HG03103 (cell line): ENCODE results near the gene PRDM16.

Source experiments
- ATAC-seq: cut with Tn5 transposase; IDR thresholded peaks from one replicate; pipeline ENCODE4 v1.9.1; 2021; ENCODE audit warnings: low read depth; ENCODE audit not compliant: unreplicated experiment

PRDM16 gene

DNA sequence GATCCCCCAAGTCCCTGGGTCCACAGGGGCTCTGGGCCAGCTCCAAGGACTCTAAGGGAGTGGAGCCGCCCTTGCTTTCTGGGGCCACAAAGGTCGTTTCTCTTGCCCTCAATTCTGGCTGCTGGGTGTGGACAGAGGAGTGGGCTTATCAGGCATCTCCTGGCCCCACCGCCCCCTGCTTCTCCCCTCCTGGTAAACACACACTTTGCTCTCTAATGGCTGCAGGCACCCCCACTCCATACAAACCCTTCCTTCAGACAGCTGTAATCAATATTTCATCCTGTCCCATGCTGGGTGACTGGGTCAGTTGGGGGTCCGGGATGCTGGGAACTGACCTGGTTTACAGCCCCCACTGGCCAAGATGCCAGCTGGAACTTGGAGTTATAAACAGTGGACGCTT, 67.5 kb downstream of the PRDM16 start:
- no peak for ATAC-seq

DNA sequence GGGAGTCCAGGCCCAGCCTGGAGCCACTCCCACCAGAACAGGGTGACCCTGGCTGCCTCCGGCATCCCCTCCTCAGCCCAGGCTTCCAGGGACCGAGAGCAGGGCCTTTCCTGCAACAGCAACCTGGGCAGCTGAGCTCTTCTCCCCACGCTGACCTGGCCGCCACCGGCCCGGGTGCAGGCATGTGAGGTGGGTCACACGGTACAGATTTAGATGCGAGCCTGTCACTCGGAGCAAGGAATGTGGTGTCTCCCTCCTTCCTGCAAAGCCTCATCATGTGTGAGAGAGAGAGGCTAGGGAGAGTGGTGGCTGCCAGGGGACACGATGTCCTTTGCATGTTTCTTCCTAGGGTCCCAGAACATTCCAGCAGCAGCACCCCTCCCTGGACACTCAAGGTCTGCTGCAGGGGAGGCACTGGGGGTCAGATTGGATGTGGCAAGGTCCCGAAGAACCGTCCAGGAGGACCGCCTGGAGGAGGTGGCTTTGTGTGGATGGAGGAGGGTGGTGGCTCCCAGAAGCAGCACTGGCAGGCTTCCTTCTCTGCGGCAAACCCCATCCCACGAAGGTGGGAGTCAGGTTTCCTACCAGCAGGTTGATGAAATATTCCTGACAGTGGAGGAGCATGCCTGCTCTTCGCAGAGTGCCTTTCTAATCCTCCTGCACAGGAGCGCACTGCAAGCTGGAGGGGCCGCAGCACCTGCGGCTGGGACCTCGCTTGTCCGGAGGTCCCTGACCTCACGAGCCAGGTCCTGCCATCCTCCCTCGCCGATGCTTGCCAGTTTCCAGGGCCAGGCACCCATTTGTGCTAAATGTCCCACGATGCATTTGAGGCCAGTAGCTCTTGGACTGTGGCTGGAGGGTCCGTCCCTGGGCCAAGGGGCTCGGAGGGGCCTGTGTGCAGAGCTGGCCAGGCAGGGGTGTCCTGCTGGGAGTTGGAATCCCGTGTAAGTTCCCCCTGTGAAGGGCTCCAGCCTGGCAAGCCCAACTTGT, 68.4 kb downstream of the PRDM16 start:
- no peak for ATAC-seq

DNA sequence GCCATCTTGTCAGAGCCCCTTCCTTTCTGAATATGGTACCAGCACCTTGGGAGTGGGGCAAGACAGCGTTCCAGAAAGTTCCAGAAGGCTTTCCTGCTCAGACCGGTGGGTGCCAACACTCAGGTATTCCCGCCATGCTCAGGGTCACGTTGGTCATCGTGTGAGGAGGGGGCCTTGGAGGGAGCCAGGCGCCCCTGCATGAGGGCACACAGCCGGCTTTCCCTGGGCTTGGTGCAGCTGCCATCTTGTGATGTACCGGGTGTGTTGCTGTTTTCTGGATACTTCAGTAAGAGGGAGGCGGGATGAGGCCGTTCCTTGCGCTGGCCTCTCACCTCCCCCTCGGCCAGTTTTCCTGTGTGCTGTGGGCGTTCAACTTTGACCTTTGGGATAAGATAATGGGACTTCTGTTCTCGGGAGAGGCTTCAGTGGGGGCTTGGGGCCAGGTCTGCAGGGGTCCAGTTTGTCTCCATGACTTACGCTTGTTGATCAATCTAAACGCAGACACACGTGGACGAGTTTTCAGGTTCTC, 69.7 kb downstream of the PRDM16 start:
- ATAC-seq, result no peak

DNA sequence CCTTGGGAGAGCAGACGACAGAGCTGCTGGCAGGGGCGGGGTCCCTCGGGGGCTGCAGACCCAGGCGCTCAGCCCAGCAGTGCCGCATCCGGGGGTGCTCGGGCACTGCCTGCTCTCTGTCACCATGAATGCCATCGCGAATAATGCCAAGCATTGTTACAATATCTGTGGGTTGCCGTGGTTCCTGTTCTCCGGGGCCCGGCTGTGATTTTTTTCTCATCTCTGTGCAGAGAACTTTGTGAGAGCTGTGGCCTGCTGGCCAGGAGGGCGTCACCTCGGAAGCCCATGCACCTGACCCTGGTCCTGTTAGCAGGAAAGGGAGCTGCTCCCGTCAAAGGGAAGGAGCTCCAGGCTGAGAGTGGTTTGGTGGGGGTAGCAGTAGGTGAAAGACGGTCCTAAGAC, 70.4 kb downstream of the PRDM16 start:
- ATAC-seq, result no peak

DNA sequence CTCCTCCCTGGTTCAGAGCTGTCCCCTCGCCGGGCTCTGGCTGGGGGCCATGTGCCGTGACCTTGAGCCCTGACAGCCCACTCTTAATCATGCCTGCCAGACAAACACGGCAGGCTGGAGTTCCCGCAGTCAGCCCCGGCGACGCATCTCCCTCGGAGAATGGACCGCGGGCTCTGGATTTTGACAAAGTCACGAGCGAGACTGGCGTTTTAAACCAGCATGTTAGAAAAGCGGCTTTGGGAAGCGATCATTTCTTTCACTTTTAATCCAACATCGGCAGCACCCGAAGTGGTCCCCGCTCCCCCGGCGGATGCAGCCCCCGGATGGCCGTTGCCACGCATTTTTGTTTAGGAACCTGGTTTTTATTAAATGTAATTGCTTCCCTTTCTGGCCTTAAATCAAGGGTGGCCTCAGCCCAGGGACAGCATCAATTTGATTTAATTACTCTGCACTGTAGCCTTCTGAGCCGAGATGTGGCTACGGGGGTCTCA, 70.9 kb downstream of the PRDM16 start:
- ATAC-seq, result no peak

DNA sequence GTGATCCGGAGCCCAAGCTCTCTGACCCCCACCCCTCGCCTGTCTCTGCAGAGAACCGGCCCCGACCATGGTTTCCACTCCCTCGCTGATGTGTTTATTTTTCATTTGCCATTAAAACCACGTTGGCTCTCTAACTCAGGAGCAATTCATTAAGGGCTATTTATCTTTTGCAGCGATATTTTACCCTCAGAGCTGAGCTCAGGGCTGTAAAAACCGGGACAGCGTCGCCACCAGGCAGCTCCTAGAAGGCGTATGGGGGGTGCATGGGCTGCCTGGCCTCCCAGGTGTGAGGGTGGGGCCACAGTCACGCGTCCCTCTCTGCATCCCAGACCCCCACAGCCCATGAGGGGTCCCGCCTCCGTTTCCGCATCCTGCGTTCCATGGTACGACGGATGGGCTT, 71.4 kb downstream of the PRDM16 start:
- no peak for ATAC-seq

DNA sequence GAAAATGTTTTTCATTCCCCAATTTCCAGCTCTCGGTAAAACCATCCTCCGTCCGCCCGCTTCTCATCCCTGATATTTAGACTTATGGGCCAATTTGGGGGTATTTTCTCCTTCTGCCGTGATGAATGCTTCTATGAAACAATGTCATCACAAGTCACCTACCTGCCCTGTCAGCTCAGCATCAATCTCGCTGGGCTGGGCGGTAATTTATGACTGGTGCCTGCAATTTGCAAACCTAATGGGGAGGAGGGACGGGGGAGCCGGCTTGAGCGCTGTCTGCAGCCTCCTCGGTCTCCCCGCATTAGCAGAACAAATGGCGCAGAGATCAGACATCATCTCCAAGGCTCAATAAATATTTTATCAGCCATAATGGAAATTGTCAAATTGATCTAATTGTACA, 72.1 kb downstream of the PRDM16 start:
- no peak for ATAC-seq

DNA sequence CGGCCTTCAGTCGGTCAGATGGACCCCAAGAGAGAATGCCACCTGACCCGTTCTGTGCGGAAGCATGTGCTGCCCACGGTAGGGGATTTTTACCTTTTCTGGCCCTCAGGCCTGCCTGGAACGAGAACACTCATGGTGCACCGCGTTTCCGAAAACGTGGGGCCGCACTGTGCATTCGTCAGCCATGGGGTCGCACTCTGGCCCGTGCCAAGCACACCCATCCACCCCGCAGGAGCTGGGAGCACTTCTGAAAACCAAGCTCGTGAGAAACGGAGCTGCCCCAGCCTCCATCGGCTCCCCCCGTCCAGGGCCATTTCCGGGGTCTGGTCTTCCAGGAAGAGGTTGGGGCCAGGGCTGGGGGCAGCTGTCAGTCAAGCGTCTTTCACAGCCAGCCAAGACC, 72.8 kb downstream of the PRDM16 start:
- ATAC-seq, result no peak

DNA sequence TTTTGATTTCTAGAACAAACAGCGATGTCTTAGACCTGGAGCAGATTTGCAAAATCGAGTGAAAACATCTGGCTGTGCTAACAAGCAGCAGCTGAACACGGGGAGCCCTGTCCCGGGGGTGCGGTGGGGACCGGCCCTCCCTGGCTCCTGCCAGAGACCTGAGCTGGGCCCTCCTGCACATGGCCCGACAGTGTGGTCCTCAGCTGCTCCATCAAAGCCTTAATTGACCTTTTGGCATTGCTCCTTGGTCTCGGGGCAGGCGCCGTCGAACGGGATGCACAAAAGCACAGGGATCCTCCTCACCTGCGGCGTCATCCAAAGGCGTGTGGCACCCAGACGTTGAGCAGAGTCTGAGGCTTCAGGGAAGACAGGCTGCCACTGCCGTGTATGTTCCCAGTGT, 73.2 kb downstream of the PRDM16 start:
- ATAC-seq, result no peak

DNA sequence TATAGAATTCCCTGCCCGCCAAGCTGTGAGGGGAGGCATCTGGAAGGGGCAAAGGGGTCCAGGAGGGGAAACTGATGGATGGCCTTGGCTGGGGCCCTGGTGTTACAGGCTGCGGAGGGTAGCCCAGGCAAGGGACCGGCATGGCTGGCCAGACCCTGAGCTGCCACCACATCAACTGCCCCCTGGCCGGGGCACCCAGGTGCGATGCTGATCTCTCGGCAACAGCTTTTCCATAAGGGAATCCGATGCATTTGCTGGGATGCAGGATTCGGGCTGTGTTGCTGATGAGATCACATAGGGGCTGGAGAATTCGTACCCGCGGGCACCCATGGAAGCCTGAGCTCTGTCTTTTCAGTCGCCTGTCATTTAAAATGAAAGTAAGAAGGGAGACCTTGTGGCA, 73.7 kb downstream of the PRDM16 start:
- no peak for ATAC-seq

DNA sequence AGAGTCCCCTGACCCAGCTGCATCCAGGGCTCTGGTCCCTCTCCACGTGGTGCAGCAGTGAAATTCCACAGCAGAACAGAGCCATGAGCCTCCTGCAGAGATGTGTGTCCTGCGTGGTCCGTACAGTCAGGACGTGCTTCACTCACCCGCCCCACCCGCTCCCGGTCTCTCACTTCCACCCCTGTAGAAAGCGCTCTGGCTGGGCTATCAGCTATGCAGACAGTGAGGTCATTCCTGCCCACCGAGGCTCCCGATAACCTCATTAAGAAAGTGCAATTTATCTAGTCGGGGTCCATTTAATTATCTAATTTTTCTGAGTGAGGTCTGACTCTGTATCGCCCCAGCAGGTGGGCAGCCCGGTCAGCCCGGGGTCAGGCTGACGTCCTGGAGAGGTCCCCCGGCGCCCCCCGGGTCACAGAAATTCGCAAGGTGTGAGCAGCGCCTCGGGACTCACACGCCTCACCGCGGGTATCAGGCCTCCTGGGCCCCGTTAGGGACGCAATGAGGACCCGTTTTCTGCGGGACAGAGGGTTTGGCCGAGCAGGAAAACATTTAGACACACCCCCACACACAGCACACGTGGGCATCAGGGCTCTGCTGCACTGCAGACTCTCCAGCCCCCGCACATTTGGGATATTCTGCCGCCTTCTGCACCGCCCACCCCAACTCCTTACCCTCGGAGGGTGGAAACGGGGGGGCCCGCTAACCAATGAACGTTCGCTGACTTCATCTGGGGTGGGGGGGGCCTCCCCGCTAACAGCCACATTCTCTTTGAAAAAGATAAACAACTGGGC, 76.7 kb downstream of the PRDM16 start:
- no peak for ATAC-seq

DNA sequence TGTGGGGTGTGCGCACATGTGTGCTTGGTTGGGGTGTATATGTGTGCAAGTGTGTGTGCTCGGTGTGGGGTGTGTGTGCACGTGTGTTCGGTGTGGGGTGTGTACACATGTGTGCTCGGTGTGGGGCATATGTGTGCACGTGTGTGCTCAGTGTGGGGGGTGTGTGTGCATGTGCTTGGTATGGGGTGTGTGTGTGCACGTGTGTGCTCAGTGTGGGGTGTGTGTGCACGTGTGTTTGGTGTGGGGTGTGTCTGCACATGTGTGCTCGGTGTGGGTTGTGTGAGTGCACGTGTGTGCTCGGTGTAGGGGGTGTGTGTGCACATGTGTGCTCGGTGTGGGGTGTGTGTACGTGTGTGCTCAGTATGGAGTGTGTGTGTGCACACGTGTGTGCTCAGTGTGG, 77.5 kb downstream of the PRDM16 start:
- ATAC-seq, result no peak

DNA sequence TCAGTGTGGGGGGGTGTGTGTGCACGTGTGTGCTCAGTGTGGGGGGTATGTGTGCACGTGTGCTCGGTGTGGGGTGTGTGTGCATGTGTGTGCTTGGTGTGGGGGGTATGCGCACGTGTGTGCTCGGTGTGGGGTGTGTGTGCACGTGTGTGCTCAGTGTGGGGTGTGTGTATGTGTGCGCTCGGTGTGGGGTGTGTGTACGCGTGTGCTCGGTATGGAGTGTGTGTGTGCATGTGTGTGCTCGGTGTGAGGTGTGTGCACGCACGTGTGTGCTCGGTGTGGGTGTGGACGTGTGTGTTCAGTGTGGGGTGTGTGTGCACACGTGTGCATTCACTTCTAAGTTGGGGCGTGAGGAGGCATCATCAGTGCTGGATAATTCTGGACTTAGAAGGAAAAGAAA, 77.9 kb downstream of the PRDM16 start:
- ATAC-seq, result no peak

DNA sequence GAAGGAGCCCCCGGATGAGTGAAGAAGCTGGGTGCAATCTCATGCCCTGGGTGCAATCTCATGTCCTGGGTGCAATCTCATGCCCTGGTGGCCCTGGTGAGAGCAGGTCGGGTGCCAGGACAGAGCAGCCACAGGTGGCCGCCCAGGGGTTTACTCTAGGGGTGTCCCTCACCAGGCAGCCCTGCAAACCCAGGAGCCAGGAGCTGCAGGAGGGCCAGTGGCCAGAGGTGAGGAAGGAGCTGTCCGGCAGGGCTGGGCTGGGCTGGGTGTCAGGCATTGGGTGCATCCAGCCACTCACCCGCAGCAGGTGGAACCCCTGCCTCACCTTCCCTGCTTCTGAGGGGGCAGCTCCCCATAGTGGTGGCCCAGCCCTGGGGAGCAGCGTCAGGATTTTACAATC, 79.2 kb downstream of the PRDM16 start:
- ATAC-seq, result no peak

DNA sequence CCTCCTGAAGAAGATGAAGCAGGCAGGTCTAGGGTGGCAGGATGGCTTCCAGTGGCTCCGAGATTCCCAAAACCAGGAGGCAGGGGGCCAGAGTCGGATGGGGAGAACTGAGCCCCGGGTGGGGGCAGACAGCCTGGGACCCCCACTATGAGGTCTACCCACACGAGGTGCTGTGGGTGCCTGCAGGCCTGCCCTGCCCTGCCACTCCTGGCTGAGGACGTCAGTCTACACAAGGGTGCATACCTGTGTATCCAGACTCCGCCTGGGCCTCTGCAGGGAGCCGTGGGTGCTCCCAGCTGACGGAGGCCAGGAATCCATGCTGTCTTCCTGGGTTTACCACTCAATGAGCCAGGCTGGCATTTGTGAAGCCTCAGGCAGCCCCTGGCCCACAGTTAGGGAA, 80.3 kb downstream of the PRDM16 start:
- no peak for ATAC-seq

DNA sequence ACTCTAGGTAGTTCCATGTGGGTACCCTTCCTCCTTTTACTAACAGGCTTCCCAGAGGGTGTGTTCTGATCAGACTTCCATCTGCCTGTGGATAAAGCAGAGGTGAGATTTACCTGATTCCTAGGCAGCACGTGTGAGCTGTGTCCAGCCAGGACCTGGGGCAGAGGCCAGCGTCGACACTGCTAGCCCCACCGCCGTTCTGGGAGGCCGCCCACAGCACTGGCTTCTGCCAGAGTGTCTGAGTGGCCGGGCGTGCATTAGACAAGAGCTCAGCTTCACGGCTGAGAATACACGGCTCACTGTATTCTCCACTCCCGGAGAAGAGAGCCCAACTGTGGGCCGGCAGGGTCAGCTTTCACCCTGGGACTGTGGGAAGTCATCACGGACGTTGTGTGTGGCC, 82.5 kb downstream of the PRDM16 start:
- ATAC-seq, result no peak

DNA sequence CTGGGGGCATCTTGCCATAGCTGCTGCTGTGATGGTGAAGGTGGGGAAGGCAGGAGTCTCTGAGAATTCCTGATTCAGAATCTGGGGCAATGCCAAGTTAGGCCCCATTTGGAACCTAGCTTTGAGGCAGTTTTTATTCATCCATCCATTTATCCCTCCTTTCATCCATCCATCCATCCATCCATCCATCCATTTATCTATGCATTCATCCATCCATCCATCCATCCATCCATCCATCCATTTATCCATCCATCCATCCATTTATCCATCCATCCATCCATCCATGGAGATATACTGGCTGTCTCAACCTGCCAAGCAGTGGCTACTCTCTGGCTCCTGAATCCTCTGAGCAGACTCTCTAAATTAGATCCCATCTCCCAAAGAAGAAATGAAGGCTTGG, 83.1 kb downstream of the PRDM16 start:
- ATAC-seq, result no peak

DNA sequence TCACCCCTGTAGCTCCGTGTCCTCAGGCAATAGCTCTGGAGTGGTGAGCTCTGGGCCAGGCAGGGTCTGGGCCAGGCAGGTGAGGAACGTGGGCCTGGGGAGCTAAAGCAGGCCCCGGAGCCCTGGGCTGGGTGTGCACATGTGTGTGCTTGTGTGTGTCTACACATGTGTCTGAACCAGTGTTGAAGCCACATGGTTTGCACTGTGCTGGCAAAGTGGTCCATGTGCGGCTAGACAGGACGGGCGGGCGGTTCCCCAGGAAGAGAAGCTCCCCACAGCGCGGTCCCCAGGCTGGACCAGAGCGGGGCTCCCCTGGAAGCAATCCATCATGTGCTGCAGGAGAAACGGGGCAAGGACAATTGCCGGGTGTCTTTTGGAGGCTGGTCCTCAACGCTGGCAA, 84.2 kb downstream of the PRDM16 start:
- no peak for ATAC-seq

DNA sequence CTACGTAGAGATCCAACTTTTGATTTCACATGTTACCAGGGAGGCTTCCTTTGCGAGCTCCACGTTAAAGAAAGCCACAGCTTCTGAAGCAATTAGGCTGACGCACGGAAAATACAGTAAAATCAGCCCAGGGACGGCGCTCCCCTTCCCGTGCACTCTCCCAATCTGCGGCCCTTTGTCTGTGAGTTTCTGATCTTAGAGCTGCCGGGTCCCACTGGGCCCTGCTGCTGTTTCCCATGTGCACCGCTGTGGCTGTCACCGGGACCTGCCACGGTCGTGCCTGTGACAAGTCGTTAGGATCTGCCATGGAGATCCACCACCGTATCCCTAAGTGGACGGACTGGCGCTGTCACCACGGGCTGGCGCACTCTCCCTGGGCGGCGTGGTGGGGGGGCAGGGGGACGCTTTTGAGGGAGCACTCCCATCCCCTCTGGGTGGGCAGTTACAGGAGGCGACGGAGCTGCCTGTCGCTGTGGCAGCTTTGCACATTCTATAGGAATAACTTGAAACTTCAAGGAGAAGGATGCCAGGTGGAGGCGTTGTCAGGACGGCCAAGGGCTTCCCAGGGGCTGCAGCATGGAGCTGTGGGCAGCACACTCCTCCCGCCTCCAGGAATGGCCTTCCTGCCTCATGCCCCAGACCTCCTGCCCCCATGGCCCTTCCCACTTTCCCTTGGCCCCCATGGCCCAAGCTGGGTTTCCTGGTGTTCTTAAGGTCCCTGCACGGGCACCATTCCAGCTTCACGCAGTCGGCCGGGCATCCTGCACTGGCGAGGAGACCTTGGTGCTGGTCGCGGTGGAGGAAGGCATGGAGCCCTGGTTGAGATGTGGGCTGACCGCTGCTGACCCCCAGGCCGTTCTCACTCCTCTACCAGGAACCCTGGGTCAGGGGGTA, 85.1 kb downstream of the PRDM16 start:
- no peak for ATAC-seq
